ENCODE results near the gene PCNX2.
A peak's percentile ranks its signal among the peaks of the same experiment; 100 is the strongest.
"Not testable (repeated sequence)": the region's sequence is repeated elsewhere in the genome, so short reads cannot be mapped to it uniquely, and the experiment has no call there.

The PCNX2 gene

DNA sequence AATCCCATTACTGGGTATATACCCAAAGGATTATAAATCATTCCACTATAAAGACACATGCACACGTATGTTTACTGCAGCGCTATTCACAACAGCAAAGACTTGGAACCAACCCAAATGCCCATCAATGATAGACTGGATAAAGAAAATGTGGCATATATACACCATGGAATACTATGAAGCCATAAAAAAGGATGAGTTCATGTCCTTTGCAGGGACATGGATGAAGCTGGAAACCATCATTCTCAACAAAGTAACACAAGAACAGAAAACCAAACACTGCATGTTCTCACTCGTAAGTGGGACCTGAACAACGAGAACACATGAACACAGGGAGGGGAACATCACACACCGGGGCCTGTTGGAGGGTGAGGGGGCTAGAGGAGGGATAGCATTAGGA lies 291.9 kb downstream of the PCNX2 start:
- DNase-seq: not testable (repeated sequence)

DNA sequence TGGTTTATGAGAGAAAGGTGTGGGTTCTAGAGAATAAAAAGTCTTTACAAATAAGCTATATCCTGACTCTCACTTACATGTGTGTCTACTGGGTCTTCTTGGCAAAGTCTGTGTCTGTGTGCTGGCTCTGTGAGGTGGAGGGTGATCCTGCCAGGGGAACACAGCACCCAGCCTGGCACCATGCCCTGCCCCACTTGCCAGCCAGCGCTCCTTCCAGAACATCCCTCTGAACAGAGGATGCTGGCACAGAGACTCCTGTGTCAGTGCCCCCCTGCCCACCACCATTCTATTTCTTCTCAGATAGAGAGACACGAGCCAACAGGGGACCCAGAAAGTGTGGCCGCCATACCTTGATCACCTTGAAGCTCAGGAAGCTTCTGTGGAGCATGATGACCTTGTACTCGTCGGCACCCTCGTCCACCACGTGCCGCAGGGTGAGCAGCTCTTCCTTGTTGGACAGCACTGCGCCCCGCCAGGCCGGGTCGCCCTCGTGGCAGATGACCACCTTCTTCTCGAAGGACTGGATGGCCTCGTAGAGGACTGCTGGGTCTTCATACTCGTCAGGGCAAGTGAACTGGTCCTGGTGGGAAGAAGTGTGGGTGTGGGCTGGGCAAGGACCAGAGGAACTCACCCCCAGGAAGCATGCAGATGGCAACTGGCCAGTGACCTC lies 295.4 kb downstream of the PCNX2 start:
- no peak for DNase-seq

DNA sequence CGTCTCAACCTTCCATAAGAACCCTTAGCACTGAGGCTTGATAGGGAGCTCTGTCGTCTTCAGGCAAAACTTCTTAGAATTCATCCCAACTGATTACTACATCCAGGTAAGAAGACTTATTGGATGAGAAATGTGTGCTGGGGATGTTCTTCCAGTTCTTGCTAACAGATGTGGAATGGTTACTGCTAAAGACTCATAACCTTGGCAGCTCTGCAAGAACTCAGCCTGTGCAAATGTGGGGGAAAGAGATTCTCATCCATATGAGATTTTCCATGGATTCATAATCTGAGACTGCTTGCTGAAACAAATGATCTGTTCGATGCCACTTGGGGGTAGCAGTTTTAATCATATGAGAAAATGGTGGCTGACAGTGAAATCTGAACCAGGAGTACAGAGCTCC lies 296.9 kb downstream of the PCNX2 start:
- DNase-seq: no peak

DNA sequence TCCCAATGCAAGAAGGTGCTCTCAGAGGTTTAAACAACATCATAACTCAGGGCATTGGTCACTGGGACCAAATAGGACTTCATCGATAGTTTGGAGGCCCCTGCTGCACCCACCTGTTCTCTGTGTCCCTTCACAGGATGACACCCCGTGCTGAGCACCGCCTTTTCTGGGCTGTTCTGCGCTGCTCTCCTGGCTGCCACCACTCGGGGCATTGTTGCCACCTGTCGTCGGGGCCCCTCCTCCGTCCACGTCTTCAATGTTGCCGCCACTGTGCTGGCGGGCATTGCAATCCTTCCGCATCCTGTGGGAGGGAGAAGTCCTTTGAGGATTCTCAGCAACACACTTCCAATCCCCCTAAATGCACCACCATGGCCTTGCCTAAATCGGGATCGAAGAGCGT lies 297.4 kb downstream of the PCNX2 start:
- DNase-seq: no peak

DNA sequence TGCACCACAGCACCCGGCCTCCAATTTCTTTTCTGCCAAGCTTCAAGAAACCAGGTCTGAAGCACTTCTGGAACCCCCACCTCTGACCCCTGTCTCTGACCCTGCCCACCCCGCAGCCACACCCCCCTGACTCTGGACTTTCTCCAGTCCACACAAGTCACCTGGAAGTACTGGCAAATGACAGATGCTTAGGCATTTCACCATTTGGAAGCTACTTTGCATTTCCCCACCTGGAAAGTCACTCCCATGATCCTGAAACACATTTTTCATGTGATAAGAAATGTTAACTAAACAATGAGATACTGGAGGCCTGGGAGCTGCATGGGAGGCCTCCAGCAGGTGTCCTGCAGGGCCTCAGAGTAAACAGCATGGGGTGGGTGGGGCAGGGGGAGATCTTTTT lies 299.4 kb downstream of the PCNX2 start:
- peak; percentile 6 for DNase-seq

DNA sequence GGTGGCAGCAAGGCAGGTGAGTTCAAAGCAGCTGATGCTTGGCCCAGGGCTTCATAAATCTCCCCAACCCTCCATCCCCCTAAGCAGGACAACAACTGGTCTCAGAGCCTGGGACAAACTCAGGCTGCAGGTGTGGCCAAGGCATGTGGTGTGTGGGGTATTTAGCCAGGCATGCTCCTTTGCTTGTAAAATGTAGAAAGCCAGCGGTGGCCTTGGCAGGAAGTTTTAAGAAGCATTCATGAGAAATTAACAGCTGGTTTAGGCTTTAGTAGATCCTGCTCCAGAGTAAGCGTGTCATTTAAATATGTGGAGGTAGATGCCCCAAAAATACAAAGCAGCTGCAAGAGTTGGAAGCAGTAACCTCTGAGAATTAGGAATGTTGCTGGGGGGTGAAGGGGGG lies 300.3 kb downstream of the PCNX2 start:
- no peak for DNase-seq

DNA sequence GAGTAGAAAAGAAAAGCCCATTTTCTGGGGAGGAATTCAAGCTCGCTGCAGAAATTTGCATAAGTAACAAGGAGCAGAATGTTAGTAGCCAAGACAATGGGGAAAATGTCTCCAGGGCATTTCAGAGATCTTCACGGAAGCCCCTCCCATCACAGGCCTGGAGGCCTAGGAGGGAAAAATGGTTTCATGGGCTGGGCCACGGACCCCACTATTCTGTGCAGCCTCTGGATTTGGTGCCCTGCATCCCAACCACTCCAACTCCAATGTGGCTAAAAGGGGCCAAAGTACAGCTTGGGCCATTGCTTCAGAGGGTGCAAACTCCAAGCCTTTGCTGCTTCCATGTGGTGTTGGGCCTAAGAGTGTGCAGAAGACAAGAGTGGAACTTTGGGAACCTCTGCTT lies 302.0 kb downstream of the PCNX2 start:
- DNase-seq: no peak

DNA sequence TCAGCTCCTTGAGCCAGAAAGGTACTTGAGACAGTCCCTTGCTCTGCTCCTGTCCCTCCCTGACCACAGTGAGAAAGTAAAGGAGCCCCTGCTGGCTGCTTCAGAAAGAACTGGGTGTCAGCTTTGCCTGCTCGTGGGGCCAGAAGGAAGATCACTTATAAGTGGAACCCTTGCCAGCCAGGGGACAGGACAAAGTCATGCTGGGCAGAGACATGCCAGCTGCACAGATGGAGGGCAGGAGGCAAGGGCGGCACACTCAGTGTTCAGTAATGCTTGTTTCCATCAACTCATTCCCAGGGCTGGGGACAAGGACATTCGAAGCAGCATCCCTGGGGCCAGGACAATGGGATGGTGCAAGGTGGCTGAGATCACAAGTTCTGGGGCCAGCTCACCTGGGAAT lies 303.3 kb downstream of the PCNX2 start:
- no peak for DNase-seq

DNA sequence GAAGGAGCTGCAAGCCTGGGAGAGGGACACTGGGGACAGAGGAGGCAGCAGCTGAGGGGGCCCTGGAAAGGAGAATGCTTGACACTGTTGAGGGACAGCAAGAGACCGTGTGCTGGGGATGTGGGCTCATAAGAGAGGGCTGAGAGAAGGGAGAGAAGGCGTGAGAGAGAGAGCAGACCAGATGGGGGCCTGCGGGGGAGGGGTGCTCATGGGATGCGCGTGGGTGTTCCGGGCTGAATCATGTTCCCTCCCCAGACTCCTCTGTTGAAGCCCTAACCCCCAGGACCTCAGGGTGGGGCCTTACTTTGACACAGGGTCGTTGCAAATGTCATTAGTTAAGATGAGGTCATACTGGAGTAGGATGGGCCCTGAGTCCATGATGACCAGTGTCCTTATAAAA lies 304.3 kb downstream of the PCNX2 start:
- no peak for DNase-seq

DNA sequence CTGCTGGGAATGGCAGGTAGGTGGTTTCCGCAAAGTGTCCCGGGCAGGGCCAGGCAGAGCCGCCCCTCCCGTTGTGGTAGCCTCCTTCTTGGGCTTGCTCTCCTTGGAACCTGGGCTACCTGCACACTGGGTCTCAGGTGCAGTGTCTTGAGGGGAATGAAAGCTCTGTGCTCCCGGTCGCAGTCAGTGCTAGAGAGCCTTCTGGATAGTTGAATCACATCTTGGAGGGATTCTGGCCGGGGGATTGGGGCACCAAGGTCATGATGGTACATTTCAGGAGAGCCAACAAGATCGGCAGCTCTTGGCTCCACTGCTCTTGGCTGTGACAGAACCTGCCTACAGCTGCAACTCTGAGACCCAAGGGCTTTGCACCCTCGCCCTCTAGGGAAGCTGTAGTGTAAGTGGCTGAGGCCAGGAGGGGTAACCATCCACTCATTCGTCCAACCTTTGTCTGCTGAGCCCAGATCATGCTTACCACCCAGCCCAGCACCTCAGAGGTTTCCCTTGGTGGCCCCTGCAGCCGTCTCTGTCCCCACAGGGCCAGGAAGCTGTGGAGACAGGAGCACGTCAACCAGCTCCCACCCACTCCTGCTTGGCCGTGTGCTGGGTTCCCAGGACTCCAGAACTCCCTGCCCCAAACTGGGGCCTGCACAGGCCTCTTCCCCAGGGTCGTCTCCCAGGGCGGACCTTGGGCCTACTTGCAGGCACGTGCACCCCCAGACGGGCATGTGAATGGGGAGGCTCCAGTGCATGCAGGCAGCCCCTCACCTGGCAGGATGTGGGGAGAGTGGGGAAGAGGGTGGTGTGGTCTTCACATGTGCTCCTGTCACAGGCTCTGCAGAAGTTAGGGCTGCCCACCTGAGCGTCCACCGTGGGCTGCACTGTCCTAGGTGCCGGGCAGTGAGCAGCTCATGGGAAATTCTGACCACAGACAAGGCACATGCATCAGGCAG lies 305.1 kb downstream of the PCNX2 start:
- no peak for DNase-seq

DNA sequence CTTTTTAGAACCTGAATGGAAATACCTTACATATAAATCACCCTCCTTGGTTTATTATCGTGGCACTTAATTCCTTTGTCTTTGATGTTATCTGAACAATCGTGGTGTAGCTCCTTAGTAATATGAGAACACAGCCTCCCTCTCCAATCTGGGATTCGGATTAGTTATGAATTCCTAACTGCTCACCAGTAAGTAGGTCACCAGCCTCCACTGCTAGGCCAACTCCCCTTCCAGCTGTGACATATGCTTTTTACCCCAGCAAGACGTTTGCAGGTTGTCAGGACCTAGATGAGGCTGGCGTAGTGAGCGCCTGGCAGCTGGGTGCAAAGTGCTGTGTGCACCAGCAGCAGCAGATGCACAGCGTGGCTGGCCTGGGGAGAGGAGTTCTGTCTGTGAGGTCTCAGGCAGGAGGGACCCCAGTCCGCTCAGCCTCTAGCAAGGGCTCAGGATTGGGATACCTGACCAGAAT lies 306.9 kb downstream of the PCNX2 start:
- no peak for DNase-seq

DNA sequence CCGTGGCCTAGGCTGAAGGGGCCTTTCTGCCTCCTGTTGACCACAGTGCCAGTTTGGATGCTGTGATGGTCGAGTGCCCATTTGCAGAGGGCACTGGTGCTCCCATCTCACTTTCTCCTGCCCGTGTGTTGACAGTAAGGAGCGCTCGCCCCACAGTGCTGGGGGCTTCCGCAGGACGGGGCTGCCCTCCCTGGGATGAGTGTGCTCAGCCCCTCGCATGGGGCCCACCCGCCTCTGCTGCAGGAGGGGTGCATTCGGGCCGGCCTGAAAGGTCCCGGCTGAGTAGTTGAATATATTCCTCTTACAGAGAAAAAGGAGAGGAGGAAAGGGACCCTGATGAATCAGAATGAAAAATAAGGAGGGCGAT lies 307.8 kb downstream of the PCNX2 start:
- DNase-seq: no peak

DNA sequence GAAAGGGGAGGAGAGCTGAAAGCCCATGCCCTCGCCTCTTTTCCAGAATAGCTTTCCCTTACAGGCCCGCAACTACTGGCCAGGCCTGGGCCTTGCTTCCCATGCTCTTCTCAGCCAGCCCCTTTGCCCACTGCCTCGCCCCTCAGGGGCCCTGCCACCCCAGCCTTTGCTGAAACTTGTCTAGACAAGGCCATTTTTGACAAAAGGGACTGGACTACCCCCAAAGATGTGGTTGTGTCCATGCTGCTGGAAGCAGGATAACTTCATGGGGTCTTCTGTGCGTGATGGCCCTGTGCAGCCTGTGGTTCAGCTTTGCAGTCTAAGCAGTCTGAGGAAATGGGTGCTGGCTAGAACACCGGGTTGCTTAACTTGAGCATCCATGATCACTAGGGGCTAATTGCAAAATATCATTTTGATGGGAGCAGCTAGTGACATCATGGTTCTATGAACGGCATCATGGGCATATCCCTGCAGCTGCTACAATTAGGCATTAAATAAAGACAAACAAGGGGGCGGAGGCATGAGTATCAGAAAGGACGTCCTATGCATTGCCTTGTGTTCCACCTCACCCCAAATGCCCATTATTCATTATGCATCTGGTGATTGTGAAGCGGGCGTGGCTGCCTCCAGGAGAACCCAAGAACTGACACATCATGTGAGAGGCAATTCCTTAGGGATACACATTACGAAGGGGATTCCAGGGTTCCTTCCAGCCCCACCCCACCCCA lies 308.3 kb downstream of the PCNX2 start:
- DNase-seq: no peak

DNA sequence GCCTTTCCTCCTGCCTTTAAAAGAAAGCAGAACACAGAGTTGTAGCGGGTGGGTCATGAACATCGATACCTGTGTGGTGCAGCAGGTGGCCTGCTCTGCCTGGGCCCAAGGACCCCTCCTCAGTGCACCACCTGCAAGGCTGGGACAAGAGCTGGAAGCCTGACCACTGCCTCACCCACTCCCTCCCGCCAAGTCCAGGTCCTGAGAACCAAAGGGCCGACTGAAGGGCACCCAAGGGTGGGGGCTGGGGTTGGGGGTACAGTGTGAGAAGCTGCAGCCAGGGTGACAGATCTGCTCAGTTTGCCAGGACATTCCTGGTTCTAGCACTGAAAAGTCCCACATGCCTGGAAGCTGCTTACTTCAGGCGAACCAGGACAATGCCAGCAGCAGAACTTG lies 309.0 kb downstream of the PCNX2 start:
- no peak for DNase-seq

DNA sequence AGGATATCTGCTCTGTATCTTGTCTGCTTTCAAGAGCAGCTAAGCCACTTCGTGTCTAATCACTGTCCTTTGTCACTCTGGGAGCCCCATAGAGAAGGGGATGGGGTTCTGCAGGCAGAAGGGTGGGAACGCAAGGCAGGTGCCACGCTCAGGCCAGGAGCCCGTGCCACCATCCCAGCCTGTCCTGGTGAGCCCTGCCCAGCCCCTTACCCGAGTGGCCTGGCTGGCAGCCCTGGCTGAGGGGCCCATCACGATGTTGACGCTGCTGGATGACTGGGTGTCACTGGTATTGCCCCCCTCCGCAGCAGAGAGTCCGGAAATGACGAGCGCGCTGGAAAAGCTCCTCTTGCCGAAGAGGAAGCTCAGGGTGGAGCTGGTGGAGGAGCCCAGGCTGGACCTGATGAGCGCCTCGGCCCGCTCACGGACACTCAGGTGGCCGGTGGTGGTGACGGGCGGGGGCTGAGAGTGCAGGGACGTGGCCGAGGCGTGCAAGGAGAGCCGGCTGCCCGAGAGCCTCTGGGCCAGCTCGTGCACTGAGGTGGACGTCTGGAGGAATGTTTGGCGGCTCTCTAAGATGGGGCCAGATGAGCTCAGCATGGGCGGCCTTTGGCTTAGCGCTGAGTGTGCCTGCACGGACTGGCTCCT lies 309.5 kb downstream of the PCNX2 start:
- DNase-seq: no peak

DNA sequence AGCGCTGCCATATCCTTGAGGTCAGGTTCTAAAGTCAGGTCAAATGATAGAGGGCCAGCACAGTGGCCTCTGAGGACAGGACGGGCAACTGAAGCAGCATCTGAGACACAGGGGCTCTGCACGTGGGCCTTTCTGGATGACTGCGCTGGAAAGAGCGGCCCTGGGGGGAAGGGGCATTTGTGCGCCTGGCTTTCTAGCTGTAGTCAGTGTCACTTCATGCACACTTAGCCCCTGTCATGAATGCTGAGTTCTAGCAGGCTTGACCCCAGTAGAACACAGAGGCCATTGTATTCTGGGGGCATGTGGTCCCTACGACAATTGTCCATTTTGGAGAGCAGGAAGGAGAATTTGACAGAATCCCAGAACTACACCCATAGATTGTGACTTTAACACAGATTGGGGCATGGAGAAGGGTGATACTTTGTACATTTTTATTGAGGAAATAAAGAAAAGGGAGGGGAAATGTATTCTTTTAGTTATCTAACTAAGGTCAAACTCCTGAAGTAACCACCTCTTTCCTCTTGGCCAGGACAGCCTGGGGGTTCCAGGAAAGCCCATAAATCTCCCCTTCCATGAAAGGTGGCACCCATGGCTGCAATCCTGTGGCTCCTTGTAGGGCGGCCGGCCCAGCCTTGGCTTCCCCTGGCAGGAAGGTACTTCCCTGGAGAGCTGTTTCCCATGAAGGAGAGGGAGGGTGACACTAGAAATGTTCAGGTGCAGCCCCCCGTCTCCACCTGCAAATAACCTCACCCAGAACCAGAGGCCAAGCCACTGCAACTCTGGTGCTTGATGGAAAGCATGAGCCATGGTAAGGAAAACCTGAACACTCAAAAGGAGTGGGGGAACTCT lies 310.7 kb downstream of the PCNX2 start:
- DNase-seq: no peak

DNA sequence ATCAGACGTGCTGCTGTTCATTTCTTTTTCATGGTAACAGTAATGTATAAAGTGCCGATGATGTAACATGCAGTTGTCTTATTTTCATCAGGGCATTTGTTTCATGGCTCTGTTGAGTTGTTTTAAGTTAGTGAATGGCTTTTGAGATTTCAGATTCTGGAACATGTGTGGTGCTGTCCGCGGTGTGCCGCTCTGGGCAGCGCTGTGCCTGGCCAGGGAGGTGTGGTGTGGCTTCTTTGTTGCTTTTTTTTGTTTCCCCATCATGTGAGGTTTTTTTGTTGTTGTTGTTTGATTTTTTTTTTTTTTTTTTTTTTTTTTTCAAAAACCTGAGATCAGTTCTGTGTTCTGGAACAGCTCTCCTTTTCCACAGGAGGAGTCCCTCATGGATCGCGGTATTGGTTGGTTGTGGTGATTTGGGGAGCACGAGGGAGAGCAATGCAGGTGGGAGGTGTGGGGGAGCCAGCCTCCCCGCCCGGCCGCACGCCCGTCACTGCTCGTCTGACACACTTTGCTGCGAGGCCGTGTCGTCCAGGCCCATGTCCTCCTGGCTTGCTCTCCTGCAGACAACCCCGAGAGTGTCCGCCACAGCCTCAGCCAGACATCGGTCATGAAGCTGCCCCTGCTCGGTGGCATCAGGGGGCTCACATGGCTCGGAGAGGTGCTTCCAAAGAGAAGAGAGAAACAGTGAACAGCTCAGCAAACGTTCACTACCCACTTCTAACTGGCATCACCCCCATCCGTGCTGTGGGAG lies 311.5 kb downstream of the PCNX2 start:
- no peak for DNase-seq

DNA sequence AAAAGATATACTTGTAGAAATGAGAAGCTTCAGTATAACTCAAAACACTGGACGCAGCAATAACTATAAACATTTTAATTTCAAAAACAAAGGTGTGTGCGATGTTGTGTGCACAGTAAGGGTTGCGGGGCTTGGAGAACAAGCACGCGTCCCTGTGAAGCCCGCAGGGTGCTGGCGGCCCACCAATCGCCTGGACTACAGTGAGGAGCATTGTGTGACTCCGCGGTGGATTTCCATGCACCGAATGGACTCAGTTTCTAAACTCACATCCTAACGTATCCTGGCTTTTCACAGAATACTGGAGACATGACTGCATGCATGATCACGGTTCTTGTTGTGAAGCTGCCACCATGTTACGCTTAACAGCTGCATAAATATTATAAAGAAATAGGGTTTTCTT lies 312.1 kb downstream of the PCNX2 start:
- DNase-seq: no peak

DNA sequence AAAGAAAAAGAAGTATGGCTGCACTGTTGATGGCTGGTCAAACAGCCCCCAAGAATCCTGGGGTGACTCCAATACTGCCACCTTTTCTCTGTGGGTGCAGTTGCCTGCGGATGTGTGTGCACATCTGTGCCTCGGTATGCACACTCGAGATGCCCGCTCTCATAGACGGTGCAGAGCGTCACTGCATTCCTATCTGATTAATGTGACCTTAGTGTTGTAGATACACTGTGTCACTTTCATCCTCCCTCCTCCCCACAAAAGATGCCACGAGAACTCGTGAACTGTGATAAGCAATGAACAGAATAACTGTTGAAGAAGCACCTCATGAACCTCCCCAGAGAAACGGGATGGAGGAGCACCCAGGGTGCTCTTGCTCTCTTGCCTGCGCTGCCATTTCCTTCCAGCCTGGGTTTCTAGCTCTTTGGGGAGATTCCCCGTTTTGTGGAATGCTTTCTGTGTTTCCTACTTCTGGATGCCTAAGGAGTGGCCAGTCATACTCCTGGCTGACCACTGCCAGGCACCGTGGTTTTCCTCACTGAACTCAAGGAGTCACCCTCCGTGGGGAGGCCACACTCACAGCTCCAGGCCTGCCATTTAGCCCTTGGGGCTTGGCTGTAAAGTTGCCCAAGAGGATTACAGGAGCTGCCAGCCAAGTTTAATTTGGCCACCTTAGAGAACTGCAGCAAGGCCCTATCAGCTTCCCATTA lies 313.1 kb downstream of the PCNX2 start:
- no peak for DNase-seq

DNA sequence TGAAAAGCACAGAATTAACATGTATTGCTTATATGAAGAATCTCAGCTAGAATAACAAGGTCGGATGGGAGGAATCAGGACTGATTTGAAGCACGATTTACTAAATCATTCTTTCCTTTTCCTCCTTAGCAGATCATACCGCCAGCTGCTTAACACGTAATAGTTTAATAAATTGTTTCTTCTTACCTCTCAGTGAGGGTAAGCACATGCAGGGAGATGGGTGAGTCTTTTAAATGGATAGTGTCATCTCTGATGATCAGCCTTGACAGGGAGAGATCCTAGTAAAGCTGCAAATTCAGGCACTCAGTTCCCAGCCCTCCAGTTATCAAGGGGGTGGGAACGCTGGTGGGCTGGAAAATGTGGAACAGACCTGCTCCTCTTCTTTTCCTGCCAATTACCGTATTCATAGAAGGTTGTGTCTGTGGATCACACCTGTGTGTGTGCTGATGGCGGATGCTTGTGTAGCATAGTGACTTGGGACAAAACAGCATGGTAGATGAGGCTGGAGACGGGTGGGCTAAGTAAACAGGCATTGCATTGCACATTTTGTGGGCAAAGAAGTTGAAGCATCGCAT lies 314.5 kb downstream of the PCNX2 start:
- no peak for DNase-seq

All from NCI-H345 (cell line).